Activated B cell treated with CpG ODN at 0.5 μM for 24 hours (primary cell): ENCODE results near the gene TUBB1. TPM values are rescaled to one million over a fixed set of nuclear protein-coding genes. Genes with fewer than 3 reads are reported as not detected.

Source experiments
- ATAC-seq: fragments of 200-7000 bp; cut with Tn5 transposase; one replicate; pipeline ENCODE4 v1.10.0; 2021; ENCODE audit warnings: low read depth, mild to moderate bottlenecking, moderate library complexity
- CTCF ChIA-PET: fragments of 350-600 bp; sonication (Branson Sonifier 250); formaldehyde crosslinking; loops from one replicate; lab custom pipeline; 2021; ENCODE audit warnings: antibody characterized with exemption; lab: Charles Lee
- POLR2A ChIA-PET: fragments of 350-600 bp; sonication (Branson Sonifier 250); formaldehyde crosslinking; loops from one replicate; lab custom pipeline; 2021; ENCODE audit warnings: antibody characterized with exemption; lab: Charles Lee
- DNase-seq: peaks from one replicate; pipeline ENCODE4 v3.0.0; 2022
- H3K27ac Mint-ChIP-seq: one replicate; pipeline ENCODE4 v1.8.0; 2020; ENCODE audit warnings: mixed read lengths
- H3K27me3 Mint-ChIP-seq: one replicate; pipeline ENCODE4 v1.8.0; 2021; ENCODE audit warnings: mixed read lengths
- H3K36me3 Mint-ChIP-seq: one replicate; pipeline ENCODE4 v1.8.0; 2021; ENCODE audit warnings: low read depth, mixed read lengths
- H3K4me1 Mint-ChIP-seq: one replicate; pipeline ENCODE4 v1.8.0; 2021; ENCODE audit warnings: mixed read lengths
- H3K4me3 Mint-ChIP-seq: one replicate; pipeline ENCODE4 v1.8.0; 2020; ENCODE audit warnings: mild to moderate bottlenecking, mixed read lengths
- H3K9me3 Mint-ChIP-seq: one replicate; pipeline ENCODE4 v1.8.0; 2020; ENCODE audit warnings: mixed read lengths
- CTCF ChIP-seq: fragments of 200-600 bp; IDR thresholded peaks from one replicate; pipeline ENCODE4 v1.8.0; 2022; ENCODE audit warnings: antibody characterized with exemption, mild to moderate bottlenecking
- intact Hi-C: fragments of 100-400 bp; cut with micrococcal nuclease; formaldehyde crosslinking; loops from one replicate; pipeline ENCODE4 v1.15.1; 2024
- total RNA-seq: library from RNA; stranded (reverse); gene quantifications from 2 replicates; pipeline ENCODE4 v1.2.3, GENCODE V29; 2022

TUBB1 gene
- total RNA-seq, 1 donor from 2014 or later, result 0.09 TPM

GRCh38 chr20:59015812-59016711 lies 3.2 kb upstream of the TUBB1 start:
- Mint-ChIP-seq H3K9me3 (no peaks in the 10 kb centered on the region), H3K27ac (peak overlapping the region; percentile 87), H3K27me3 (no peaks in the 10 kb centered on the region), H3K4me3 (peak overlapping the region; percentile 72), H3K4me1 (peaks cover 40% of the 10 kb centered on the region), H3K36me3 (peaks cover 3% of the 10 kb centered on the region)
- peak; percentile 26 for ATAC-seq
- no peak for TF ChIP-seq CTCF
- POLR2A ChIA-PET, result interaction anchor here (1.0 to 5.7 kb wide), 4 partner anchors 8 to 126 kb away, joined by 3 to 51 read pairs (median 20); partner anchors contain the start of gene ATP5F1E
- CTCF ChIA-PET, result interaction anchor here (1.5 kb wide), 1 partner anchor 16 kb away, joined by 5 read pairs; the partner anchor contains the start of gene ATP5F1E
- no peak for DNase-seq
- intact Hi-C loops, result loop anchor here (1.0 kb wide), 1 partner anchor 8 kb away; no protein-coding TSS in a partner anchor

GRCh38 chr20:59016795-59017492 lies 2.3 kb upstream of the TUBB1 start:
- intact Hi-C loops, result loop anchor here (1.0 kb wide), 1 partner anchor 9 kb away; no protein-coding TSS in a partner anchor
- POLR2A ChIA-PET, result interaction anchor here (0.6 to 5.7 kb wide), 6 partner anchors 9 to 127 kb away, joined by 3 to 51 read pairs (median 12); partner anchors contain the start of gene ATP5F1E
- CTCF ChIA-PET, result interaction anchor here (1.5 kb wide), 1 partner anchor 15 kb away, joined by 5 read pairs; the partner anchor contains the start of gene ATP5F1E
- Mint-ChIP-seq H3K27me3 (no peaks in the 10 kb centered on the region), H3K36me3 (peaks cover 7% of the 10 kb centered on the region), H3K4me1 (peaks cover 35% of the 10 kb centered on the region), H3K27ac (peak overlapping the region; percentile 87), H3K4me3 (peak overlapping the region; percentile 65), H3K9me3 (no peaks in the 10 kb centered on the region)
- TF ChIP-seq CTCF, result no peak
- ATAC-seq (peak; percentile 80), DNase-seq (no peak)

GRCh38 chr20:59017493-59018231 lies 1.6 kb upstream of the TUBB1 start:
- ATAC-seq, result no peak
- H3K9me3 Mint-ChIP-seq, result no peaks in the 10 kb centered on the region
- H3K27ac Mint-ChIP-seq, result peak overlapping the region; percentile 87
- no peaks in the 10 kb centered on the region for H3K27me3 Mint-ChIP-seq
- H3K4me3 Mint-ChIP-seq, result peak overlapping the region; percentile 65
- intact Hi-C loops, result no loop called here
- CTCF ChIA-PET, result no interaction called here
- H3K36me3 Mint-ChIP-seq, result peaks cover 12% of the 10 kb centered on the region
- no peak for DNase-seq
- peaks cover 35% of the 10 kb centered on the region for H3K4me1 Mint-ChIP-seq
- TF ChIP-seq CTCF, result no peak
- POLR2A ChIA-PET, result interaction anchor here (0.6 to 5.7 kb wide), 6 partner anchors 9 to 128 kb away, joined by 3 to 51 read pairs (median 12); partner anchors contain the start of gene ATP5F1E

GRCh38 chr20:59018817-59019216 lies 412 bp upstream of the TUBB1 start:
- DNase-seq, result no peak
- Mint-ChIP-seq H3K36me3 (peaks cover 24% of the 10 kb centered on the region), H3K4me3 (no peak overlapping the region), H3K27ac (no peak overlapping the region), H3K4me1 (peaks cover 30% of the 10 kb centered on the region), H3K9me3 (no peaks in the 10 kb centered on the region), H3K27me3 (no peaks in the 10 kb centered on the region)
- no peak for ATAC-seq
- CTCF ChIA-PET, result no interaction called here
- intact Hi-C loops, result no loop called here
- POLR2A ChIA-PET, result interaction anchor here (4.8 to 5.7 kb wide), 2 partner anchors 13 to 14 kb away, joined by 22 to 51 read pairs; partner anchors contain the start of gene ATP5F1E
- no peak for TF ChIP-seq CTCF
